ENCODE measurements around the gene TTC7B. TPM values are rescaled to one million over a fixed set of nuclear protein-coding genes. Genes with fewer than 3 reads are reported as not detected.

Gene TTC7B
- total RNA-seq, 4 donors from 2014 or later = 8.4 to 11.2 (median 9.2) TPM

DNA sequence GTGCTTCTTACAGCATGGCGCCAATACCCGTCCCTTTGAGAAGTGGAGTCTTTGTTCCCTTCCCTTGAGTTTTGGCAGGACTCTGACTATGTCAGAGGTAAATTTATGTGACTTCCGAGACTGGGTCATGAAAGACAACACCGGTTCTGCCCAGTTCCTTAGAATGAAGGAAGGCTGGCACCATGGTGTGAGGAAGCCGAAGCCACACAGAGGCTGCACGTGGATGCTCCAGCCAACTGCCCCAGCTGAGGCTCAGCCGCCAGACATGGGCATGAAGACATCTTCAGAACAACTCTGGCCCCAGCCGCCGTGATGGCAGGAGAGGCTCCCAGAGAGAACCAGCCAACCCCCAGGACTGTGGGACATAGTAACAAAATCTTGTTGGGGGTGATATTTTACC lies 308.2 kb downstream of the TTC7B start:
- H3K4me3 ChIP-seq = no peak overlapping the region
- DNase-seq = no peak
- in situ Hi-C loops (cut with MboI; ENCODE audit: low pct_ligation_motif_present in 1 of 4, low pct_unique_long_range_greater_than_20kb in 1 of 4, low sequenced_read_pairs in 3 of 4) = no loop called here
- peaks cover 13 to 50% (median 35%) of the 10 kb centered on the region in 4 donors for H3K4me1 ChIP-seq
- H3K27me3 ChIP-seq = no peaks in the 10 kb centered on the region
- intact Hi-C loops (cut with DNase I; ENCODE audit: low total_unique reads) = loop anchor here (10.0 kb wide), 1 partner anchor 83 kb away; no protein-coding TSS in a partner anchor
- no peaks in the 10 kb centered on the region for H3K9me3 ChIP-seq
- H3K27ac ChIP-seq = no peak overlapping the region
- 63 to 81% methylated on average over 2 to 9 of the region's 9 CpGs for WGBS, 2 donors (ENCODE audit: low coverage in 1 of 2)
- no peaks in the 10 kb centered on the region for H3K36me3 ChIP-seq
- TF ChIP-seq EP300 (IDR thresholded peaks at IDR 0.05; ENCODE audit: low read depth) (no peak), POLR2A (IDR thresholded peaks at IDR 0.05) (no peak), POLR2AphosphoS5 (IDR thresholded peaks at IDR 0.05) (no peak)
- TF ChIP-seq, protein P1, sequence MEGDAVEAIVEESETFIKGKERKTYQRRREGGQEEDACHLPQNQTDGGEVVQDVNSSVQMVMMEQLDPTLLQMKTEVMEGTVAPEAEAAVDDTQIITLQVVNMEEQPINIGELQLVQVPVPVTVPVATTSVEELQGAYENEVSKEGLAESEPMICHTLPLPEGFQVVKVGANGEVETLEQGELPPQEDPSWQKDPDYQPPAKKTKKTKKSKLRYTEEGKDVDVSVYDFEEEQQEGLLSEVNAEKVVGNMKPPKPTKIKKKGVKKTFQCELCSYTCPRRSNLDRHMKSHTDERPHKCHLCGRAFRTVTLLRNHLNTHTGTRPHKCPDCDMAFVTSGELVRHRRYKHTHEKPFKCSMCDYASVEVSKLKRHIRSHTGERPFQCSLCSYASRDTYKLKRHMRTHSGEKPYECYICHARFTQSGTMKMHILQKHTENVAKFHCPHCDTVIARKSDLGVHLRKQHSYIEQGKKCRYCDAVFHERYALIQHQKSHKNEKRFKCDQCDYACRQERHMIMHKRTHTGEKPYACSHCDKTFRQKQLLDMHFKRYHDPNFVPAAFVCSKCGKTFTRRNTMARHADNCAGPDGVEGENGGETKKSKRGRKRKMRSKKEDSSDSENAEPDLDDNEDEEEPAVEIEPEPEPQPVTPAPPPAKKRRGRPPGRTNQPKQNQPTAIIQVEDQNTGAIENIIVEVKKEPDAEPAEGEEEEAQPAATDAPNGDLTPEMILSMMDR (IDR thresholded peaks at IDR 0.05) = no peak

DNA sequence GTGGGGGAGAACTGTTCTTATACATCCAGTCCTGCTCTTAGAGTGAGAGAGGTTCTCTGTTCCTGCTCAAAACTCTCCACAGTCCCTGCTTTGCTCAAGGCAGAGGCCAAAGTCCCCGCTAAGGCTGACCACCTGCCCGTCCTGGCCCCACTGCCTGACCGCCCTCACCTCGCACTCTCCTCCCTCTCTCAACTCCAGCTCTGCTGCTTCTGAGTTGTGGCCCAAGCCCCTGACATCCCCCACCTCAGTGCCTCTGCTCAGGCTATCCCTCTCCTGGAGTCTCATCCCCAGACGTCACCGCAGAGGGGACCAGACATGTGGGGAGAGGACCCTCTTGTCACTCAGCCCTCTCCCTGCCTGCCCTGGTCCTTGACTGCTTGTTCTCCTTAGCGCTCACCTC lies 308.8 kb downstream of the TTC7B start:
- TF ChIP-seq EP300 (IDR thresholded peaks at IDR 0.05; ENCODE audit: low read depth) (no peak), POLR2A (IDR thresholded peaks at IDR 0.05) (no peak), POLR2AphosphoS5 (IDR thresholded peaks at IDR 0.05) (no peak)
- TF ChIP-seq, protein P1 (IDR thresholded peaks at IDR 0.05) = no peak
- no peak overlapping the region for H3K27ac ChIP-seq
- no peaks in the 10 kb centered on the region for H3K9me3 ChIP-seq
- no peaks in the 10 kb centered on the region for H3K27me3 ChIP-seq
- in situ Hi-C loops (cut with MboI; ENCODE audit: low pct_ligation_motif_present in 1 of 4, low pct_unique_long_range_greater_than_20kb in 1 of 4, low sequenced_read_pairs in 3 of 4) (no loop called here), intact Hi-C loops (cut with DNase I; ENCODE audit: low total_unique reads) (loop anchor here (10.0 kb wide), 1 partner anchor 83 kb away; no protein-coding TSS in a partner anchor)
- no peaks in the 10 kb centered on the region for H3K36me3 ChIP-seq
- peaks cover 7 to 44% (median 29%) of the 10 kb centered on the region in 4 donors for H3K4me1 ChIP-seq
- WGBS, 2 donors (ENCODE audit: low coverage in 1 of 2) = 87 to 93% methylated on average over 3 to 7 of the region's 7 CpGs
- no peak overlapping the region for H3K4me3 ChIP-seq
- DNase-seq = no peak

DNA sequence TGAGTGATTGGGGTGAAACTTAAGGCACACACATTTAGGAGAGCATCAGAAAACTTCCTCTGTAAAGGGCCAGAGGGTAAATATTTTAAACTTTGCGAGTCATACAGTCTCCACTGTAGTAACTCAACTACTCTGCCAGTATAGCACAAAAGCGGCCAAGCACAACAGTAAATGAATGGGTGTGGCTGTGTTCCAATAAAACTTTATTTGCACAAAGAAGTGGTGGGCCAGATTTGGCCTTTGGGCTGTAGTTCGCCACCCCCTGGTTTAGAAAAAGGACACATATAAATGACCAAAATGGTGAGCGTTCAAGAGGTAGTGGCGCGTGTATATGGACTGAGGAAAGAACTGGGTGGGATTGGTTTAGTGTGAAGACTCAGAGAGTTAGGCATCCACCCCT lies 309.5 kb downstream of the TTC7B start:
- Histone ChIP-seq H3K9me3 (no peaks in the 10 kb centered on the region), H3K36me3 (no peaks in the 10 kb centered on the region), H3K27ac (no peak overlapping the region), H3K27me3 (no peaks in the 10 kb centered on the region), H3K4me3 (no peak overlapping the region), H3K4me1 (peaks cover under 1 to 37% (median 22%) of the 10 kb centered on the region in 4 donors)
- intact Hi-C loops (cut with DNase I; ENCODE audit: low total_unique reads) (loop anchor here (10.0 kb wide), 1 partner anchor 82 kb away; no protein-coding TSS in a partner anchor), in situ Hi-C loops (cut with MboI; ENCODE audit: low pct_ligation_motif_present in 1 of 4, low pct_unique_long_range_greater_than_20kb in 1 of 4, low sequenced_read_pairs in 3 of 4) (no loop called here)
- no peak for TF ChIP-seq POLR2A (IDR thresholded peaks at IDR 0.05)
- no peak for TF ChIP-seq POLR2AphosphoS5 (IDR thresholded peaks at IDR 0.05)
- no peak for TF ChIP-seq EP300 (IDR thresholded peaks at IDR 0.05; ENCODE audit: low read depth)
- TF ChIP-seq, protein P1 (IDR thresholded peaks at IDR 0.05) = no peak
- WGBS, 2 donors (ENCODE audit: low coverage in 1 of 2) = 82% methylated on average over 5 to 6 of the region's 6 CpGs
- DNase-seq = no peak

DNA sequence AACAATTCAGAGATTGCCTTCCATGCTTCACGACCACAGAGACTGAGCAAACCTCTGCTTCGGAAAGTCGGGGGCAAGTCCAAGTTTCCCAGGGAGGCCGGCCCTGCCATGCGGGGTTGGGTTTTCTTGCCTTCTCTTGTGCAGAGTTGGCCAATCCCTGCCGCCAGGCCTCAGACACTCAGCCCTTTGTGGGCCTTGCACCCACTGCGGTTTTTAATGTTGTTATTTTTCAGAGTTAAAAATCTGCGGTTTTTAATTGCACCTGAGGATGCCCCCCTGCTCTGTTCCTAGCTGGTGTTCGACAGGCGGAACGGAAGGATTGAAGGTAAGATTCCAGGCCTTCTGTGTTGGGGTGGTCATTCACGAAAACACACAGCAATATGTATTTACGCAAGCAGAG lies 310.7 kb downstream of the TTC7B start:
- DNase-seq = no peak
- intact Hi-C loops (cut with DNase I; ENCODE audit: low total_unique reads) (loop anchor here (10.0 kb wide), 1 partner anchor 81 kb away; no protein-coding TSS in a partner anchor), in situ Hi-C loops (cut with MboI; ENCODE audit: low pct_ligation_motif_present in 1 of 4, low pct_unique_long_range_greater_than_20kb in 1 of 4, low sequenced_read_pairs in 3 of 4) (no loop called here)
- Histone ChIP-seq H3K27ac (no peak overlapping the region), H3K4me3 (no peak overlapping the region), H3K9me3 (no peaks in the 10 kb centered on the region), H3K36me3 (no peaks in the 10 kb centered on the region), H3K4me1 (peaks cover 0 to 27% (median 19%) of the 10 kb centered on the region in 4 donors), H3K27me3 (no peaks in the 10 kb centered on the region)
- WGBS, 2 donors (ENCODE audit: low coverage in 1 of 2) = 85 to 91% methylated on average over 13 of the region's 13 CpGs
- TF ChIP-seq, protein P1 (IDR thresholded peaks at IDR 0.05) = no peak
- no peak for TF ChIP-seq POLR2A (IDR thresholded peaks at IDR 0.05)
- TF ChIP-seq EP300 (IDR thresholded peaks at IDR 0.05; ENCODE audit: low read depth) = no peak
- no peak for TF ChIP-seq POLR2AphosphoS5 (IDR thresholded peaks at IDR 0.05)
